HepG2 (cell line): ENCODE results near the gene OR2T34.

Source experiments
- CREM ChIP-seq, 2 experiments: sonication (generic) in 1 of 2; formaldehyde crosslinking in 1 of 2; IDR thresholded peaks; 2 replicates each; pipeline versions ENCODE4 v1.4.0 to v1.6.1; 2016 to 2020; ENCODE audit warnings: antibody characterized with exemption in 1 of 2, mild to moderate bottlenecking in 1 of 2, missing genetic modification reagents in 1 of 2
- ESRRA ChIP-seq: sonication (generic); formaldehyde crosslinking; IDR thresholded peaks from 2 replicates; pipeline ENCODE4 v1.5.1; 2020; ENCODE audit warnings: mild to moderate bottlenecking, low read depth, missing genetic modification reagents
- POLR2A ChIP-seq, 2 experiments: IDR thresholded peaks; 2 replicates each; pipeline ENCODE4 v1.6.1; 2011; ENCODE audit warnings: low read depth in 2 of 2, low read length in 2 of 2, mild to moderate bottlenecking in 1 of 2, moderate library complexity in 1 of 2; ENCODE audit not compliant: insufficient read depth in 1 of 2
- POLR2AphosphoS2 ChIP-seq: IDR thresholded peaks from 2 replicates; pipeline ENCODE4 v1.6.1; 2011; ENCODE audit warnings: low read depth, low read length, improper control_type of control experiment
- POLR2AphosphoS5 ChIP-seq: IDR thresholded peaks from 2 replicates; pipeline ENCODE4 v1.6.1; 2012; ENCODE audit warnings: low read depth, low read length
- SIN3A ChIP-seq: IDR thresholded peaks from 2 replicates; pipeline ENCODE4 v1.6.1; 2011; ENCODE audit warnings: low read depth, mild to moderate bottlenecking, control low read depth, low read length, borderline replicate concordance
- SKI ChIP-seq: fragments of 450-650 bp; IDR thresholded peaks from one replicate; pipeline ENCODE4 v1.6.1; 2018; ENCODE audit warnings: mild to moderate bottlenecking; ENCODE audit not compliant: partially characterized antibody
- THYN1 ChIP-seq: sonication (generic); formaldehyde crosslinking; IDR thresholded peaks from 2 replicates; pipeline ENCODE4 v1.8.1; 2023; ENCODE audit warnings: low read depth, mild to moderate bottlenecking, moderate library complexity, missing genetic modification reagents, borderline replicate concordance
- ZBTB42 ChIP-seq: sonication (generic); formaldehyde crosslinking; IDR thresholded peaks from 2 replicates; pipeline ENCODE4 v1.5.0; 2020; ENCODE audit warnings: mild to moderate bottlenecking, missing genetic modification reagents
- ZFP41 ChIP-seq: sonication (generic); formaldehyde crosslinking; IDR thresholded peaks from 2 replicates; pipeline ENCODE4 v1.4.0; 2020; ENCODE audit warnings: mild to moderate bottlenecking, missing genetic modification reagents, borderline replicate concordance
- ZSCAN29 ChIP-seq: sonication (generic); formaldehyde crosslinking; conservative IDR thresholded peaks from 2 replicates; pipeline ENCODE4 v1.4.0; 2020; ENCODE audit warnings: mild to moderate bottlenecking, missing genetic modification reagents
- TF ChIP-seq, protein P1 (sequence below): sonication (generic); formaldehyde crosslinking; IDR thresholded peaks from 2 replicates; pipeline ENCODE4 v1.5.0; 2020; ENCODE audit warnings: mild to moderate bottlenecking, missing genetic modification reagents, moderate library complexity
- TF ChIP-seq, protein P2 (sequence below), 2 experiments: IDR thresholded peaks; 2 replicates each; pipeline ENCODE4 v1.6.1; 2011 to 2012; ENCODE audit warnings: low read length in 2 of 2, borderline replicate concordance in 1 of 2, low read depth in 1 of 2, mild to moderate bottlenecking in 1 of 2, moderate library complexity in 1 of 2

DNA sequence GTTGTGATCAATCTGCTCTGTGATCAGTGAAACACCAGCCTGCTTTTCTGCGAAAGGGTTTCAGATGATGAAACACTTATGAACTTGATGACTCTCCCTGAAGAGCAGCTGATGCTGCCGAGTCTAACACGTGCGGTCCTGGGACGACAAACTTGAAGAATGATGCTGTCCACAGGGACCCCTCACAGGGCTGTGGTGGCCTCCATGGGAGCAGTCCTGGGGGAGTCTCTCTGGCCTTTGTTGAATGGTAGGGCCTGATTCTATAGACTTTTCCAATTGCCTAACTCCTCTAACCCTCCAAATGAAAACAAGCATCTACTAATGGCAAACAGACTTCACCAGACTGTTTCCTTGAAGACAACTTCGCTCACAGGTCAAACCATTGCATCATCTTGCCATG, 23.0 kb upstream of the OR2T34 start, which contains the start of gene OR2T10:
- no peak for TF ChIP-seq ZBTB42
- TF ChIP-seq ZFP41 (CRISPR knock-in tag) = no peak
- TF ChIP-seq CREM (IDR thresholded peaks at IDR 0.05) = no peak
- no peak for TF ChIP-seq CREM (CRISPR knock-in tag; IDR thresholded peaks at IDR 0.05)
- no peak for TF ChIP-seq ZSCAN29 (CRISPR knock-in tag)
- TF ChIP-seq POLR2A (IDR thresholded peaks at IDR 0.05; ENCODE audit: insufficient read depth in 1 of 2, low read depth in 2 of 2, low read length in 2 of 2) = no peak
- TF ChIP-seq SKI = no peak
- TF ChIP-seq THYN1 (CRISPR knock-in tag) = no peak
- no peak for TF ChIP-seq POLR2AphosphoS2
- TF ChIP-seq ESRRA (CRISPR knock-in tag) = no peak
- no peak for TF ChIP-seq POLR2AphosphoS5
- TF ChIP-seq SIN3A = no peak
- TF ChIP-seq, protein P1, sequence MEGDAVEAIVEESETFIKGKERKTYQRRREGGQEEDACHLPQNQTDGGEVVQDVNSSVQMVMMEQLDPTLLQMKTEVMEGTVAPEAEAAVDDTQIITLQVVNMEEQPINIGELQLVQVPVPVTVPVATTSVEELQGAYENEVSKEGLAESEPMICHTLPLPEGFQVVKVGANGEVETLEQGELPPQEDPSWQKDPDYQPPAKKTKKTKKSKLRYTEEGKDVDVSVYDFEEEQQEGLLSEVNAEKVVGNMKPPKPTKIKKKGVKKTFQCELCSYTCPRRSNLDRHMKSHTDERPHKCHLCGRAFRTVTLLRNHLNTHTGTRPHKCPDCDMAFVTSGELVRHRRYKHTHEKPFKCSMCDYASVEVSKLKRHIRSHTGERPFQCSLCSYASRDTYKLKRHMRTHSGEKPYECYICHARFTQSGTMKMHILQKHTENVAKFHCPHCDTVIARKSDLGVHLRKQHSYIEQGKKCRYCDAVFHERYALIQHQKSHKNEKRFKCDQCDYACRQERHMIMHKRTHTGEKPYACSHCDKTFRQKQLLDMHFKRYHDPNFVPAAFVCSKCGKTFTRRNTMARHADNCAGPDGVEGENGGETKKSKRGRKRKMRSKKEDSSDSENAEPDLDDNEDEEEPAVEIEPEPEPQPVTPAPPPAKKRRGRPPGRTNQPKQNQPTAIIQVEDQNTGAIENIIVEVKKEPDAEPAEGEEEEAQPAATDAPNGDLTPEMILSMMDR = no peak
- TF ChIP-seq, protein P2, sequence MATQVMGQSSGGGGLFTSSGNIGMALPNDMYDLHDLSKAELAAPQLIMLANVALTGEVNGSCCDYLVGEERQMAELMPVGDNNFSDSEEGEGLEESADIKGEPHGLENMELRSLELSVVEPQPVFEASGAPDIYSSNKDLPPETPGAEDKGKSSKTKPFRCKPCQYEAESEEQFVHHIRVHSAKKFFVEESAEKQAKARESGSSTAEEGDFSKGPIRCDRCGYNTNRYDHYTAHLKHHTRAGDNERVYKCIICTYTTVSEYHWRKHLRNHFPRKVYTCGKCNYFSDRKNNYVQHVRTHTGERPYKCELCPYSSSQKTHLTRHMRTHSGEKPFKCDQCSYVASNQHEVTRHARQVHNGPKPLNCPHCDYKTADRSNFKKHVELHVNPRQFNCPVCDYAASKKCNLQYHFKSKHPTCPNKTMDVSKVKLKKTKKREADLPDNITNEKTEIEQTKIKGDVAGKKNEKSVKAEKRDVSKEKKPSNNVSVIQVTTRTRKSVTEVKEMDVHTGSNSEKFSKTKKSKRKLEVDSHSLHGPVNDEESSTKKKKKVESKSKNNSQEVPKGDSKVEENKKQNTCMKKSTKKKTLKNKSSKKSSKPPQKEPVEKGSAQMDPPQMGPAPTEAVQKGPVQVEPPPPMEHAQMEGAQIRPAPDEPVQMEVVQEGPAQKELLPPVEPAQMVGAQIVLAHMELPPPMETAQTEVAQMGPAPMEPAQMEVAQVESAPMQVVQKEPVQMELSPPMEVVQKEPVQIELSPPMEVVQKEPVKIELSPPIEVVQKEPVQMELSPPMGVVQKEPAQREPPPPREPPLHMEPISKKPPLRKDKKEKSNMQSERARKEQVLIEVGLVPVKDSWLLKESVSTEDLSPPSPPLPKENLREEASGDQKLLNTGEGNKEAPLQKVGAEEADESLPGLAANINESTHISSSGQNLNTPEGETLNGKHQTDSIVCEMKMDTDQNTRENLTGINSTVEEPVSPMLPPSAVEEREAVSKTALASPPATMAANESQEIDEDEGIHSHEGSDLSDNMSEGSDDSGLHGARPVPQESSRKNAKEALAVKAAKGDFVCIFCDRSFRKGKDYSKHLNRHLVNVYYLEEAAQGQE (IDR thresholded peaks at IDR 0.05; ENCODE audit: borderline replicate concordance in 1 of 2, low read depth in 1 of 2, low read length in 2 of 2) = no peak
